GDM1 (cell line): ENCODE results near the gene TNRC6A.
"Not testable (repeated sequence)": the region's sequence is repeated elsewhere in the genome, so short reads cannot be mapped to it uniquely, and the experiment has no call there.

ENCODE experiments used
- DNase-seq: peaks from one replicate; lab custom pipeline; 2025; lab: John Stamatoyannopoulos, UW

TNRC6A gene

GRCh38 chr16:24758373-24758772 is 28.9 kb downstream of the TNRC6A start:
- no peak for DNase-seq

GRCh38 chr16:24759006-24759405 is 29.6 kb downstream of the TNRC6A start:
- no peak for DNase-seq

- no peak for DNase-seq
Observed at GRCh38 chr16:24761526-24761925, 32.1 kb downstream of the TNRC6A start.

- no peak for DNase-seq
Observed at GRCh38 chr16:24764916-24765315, 35.5 kb downstream of the TNRC6A start.

GRCh38 chr16:24766057-24766456 is 36.6 kb downstream of the TNRC6A start:
- no peak for DNase-seq

GRCh38 chr16:24769806-24770205 is 40.4 kb downstream of the TNRC6A start:
- DNase-seq: no peak

GRCh38 chr16:24771132-24771778 is 41.8 kb downstream of the TNRC6A start:
- no peak for DNase-seq

- DNase-seq: no peak
Observed at GRCh38 chr16:24771779-24772157, 42.3 kb downstream of the TNRC6A start.

- DNase-seq: no peak
Observed at GRCh38 chr16:24773771-24774427, 44.4 kb downstream of the TNRC6A start.

- no peak for DNase-seq
Observed at GRCh38 chr16:24774510-24774909, 45.1 kb downstream of the TNRC6A start.

- DNase-seq: no peak
Observed at GRCh38 chr16:24775455-24775854, 46.0 kb downstream of the TNRC6A start.

- no peak for DNase-seq
Observed at GRCh38 chr16:24776501-24777220, 47.2 kb downstream of the TNRC6A start.

- no peak for DNase-seq
Observed at GRCh38 chr16:24778671-24779070, 49.2 kb downstream of the TNRC6A start.

- no peak for DNase-seq
Observed at GRCh38 chr16:24781256-24781655, 51.8 kb downstream of the TNRC6A start.

GRCh38 chr16:24784121-24784520 is 54.7 kb downstream of the TNRC6A start:
- no peak for DNase-seq

GRCh38 chr16:24789881-24790280 is 60.4 kb downstream of the TNRC6A start:
- DNase-seq: no peak

- no peak for DNase-seq
Observed at GRCh38 chr16:24800586-24800985, 71.1 kb downstream of the TNRC6A start.

- DNase-seq: no peak
Observed at GRCh38 chr16:24801761-24802302, 72.4 kb downstream of the TNRC6A start.

GRCh38 chr16:24805484-24805883 is 76.0 kb downstream of the TNRC6A start:
- no peak for DNase-seq

- DNase-seq: no peak
Observed at GRCh38 chr16:24807301-24807700, 77.8 kb downstream of the TNRC6A start.

GRCh38 chr16:24810951-24811843 is 81.7 kb downstream of the TNRC6A start:
- DNase-seq: no peak

GRCh38 chr16:24812813-24813212 is 83.4 kb downstream of the TNRC6A start:
- not testable (repeated sequence) for DNase-seq
